Transverse colon (tissue), 4 donors: ENCODE results near the gene VAC14. TPM values are rescaled to one million over a fixed set of nuclear protein-coding genes. Genes with fewer than 3 reads are reported as not detected.

Experiments used
- DNase-seq: peaks from one replicate; pipeline ENCODE4 v3.0.0-alpha.2; 2019
- H3K27ac ChIP-seq, 4 donors: fragments of 200-600 bp; sonication (generic); 2 replicates each; pipeline ENCODE4 v1.5.1; 2016 to 2018; ENCODE audit warnings: inconsistent platforms in 4 of 4
- H3K27me3 ChIP-seq: fragments of 200-600 bp; sonication (generic); 2 replicates; pipeline ENCODE4 v1.5.1; 2017; ENCODE audit warnings: inconsistent platforms
- H3K36me3 ChIP-seq, 4 donors: fragments of 200-600 bp; sonication (generic); 2 replicates each; pipeline ENCODE4 v1.5.1; 2017 to 2019; ENCODE audit warnings: inconsistent platforms in 4 of 4
- H3K4me1 ChIP-seq, 4 donors: fragments of 200-600 bp; sonication (generic); 2 replicates each; pipeline ENCODE4 v1.5.1; 2017 to 2020; ENCODE audit warnings: inconsistent platforms in 4 of 4
- H3K4me3 ChIP-seq, 4 donors: fragments of 200-600 bp; sonication (generic); 1 replicate in 1 of 4; 2 replicates in 3 of 4; pipeline versions ENCODE4 v1.5.1 to v1.6.1; 2017 to 2019; ENCODE audit warnings: inconsistent platforms in 4 of 4
- H3K9me3 ChIP-seq, 2 donors: fragments of 200-600 bp; sonication (generic); 2 replicates each; pipeline ENCODE4 v1.5.1; 2017 to 2019; ENCODE audit warnings: inconsistent platforms in 2 of 2
- CTCF ChIP-seq, 5 experiments: fragments of 200-600 bp in 3 of 5; fragments of 450-650 bp in 2 of 5; sonication (generic) in 3 of 5; IDR thresholded peaks; 1 replicate in 2 of 5; 2 replicates in 3 of 5; pipeline ENCODE4 v1.5.1; 2016 to 2017; ENCODE audit warnings: antibody characterized with exemption in 5 of 5, inconsistent platforms in 3 of 5, mild to moderate bottlenecking in 2 of 5, moderate library complexity in 1 of 5
- EP300 ChIP-seq: sonication (generic); formaldehyde crosslinking; IDR thresholded peaks from one replicate; pipeline ENCODE4 v1.6.1; 2017; ENCODE audit warnings: antibody characterized with exemption, low read depth
- POLR2A ChIP-seq: fragments of 450-650 bp; IDR thresholded peaks from one replicate; pipeline ENCODE4 v1.6.1; 2016; ENCODE audit warnings: antibody characterized with exemption, mild to moderate bottlenecking, moderate library complexity
- POLR2AphosphoS5 ChIP-seq, 3 donors: sonication (generic); formaldehyde crosslinking; IDR thresholded peaks; one replicate each; pipeline ENCODE4 v1.6.1; 2016; ENCODE audit warnings: antibody characterized with exemption in 3 of 3
- WGBS, 2 donors: methylation state at CpG; one replicate each; pipeline ENCODE4 v1.1.5; 2018; ENCODE audit warnings: low coverage in 1 of 2; 5-methylcytosine and 5-hydroxymethylcytosine counted together
- in situ Hi-C, 4 donors: fragments of 200-750 bp; cut with MboI; loops; one replicate each; pipeline versions ENCODE4 v1.15.0 to v1.15.1; 2017; ENCODE audit warnings: low sequenced_read_pairs in 3 of 4, low pct_ligation_motif_present in 1 of 4, low pct_unique_long_range_greater_than_20kb in 1 of 4
- intact Hi-C: fragments of 100-400 bp; cut with DNase I; formaldehyde crosslinking; loops from one replicate; pipeline ENCODE4 v1.15.1; 2023; ENCODE audit warnings: low total_unique reads
- total RNA-seq, 4 donors: library from RNA; depleted of rRNA; stranded (reverse); fragments of >200 nt; gene quantifications; one replicate each; pipeline ENCODE4 v1.1.0, GENCODE V29; 2016

The VAC14 gene
- total RNA-seq, 4 donors from 2014 or later, result 37.2 to 270 (median 64.3) TPM

GRCh38 chr16:70737377-70738082, 63.4 kb downstream of the VAC14 start:
- 55% methylated on average over 21 of the region's 21 CpGs; no CpG with 5 or more reads in 1 of the 2 donors for WGBS, 2 donors
- H3K4me1 ChIP-seq, result peaks cover 19 to 47% (median 23%) of the 10 kb centered on the region in 4 donors
- no peaks in the 10 kb centered on the region for H3K9me3 ChIP-seq
- H3K27ac ChIP-seq, result peak overlapping the region; percentile 86 to 93 (median 87)
- peak; percentile 65 to 71 (median 66) for TF ChIP-seq POLR2AphosphoS5 (IDR thresholded peaks at IDR 0.05)
- peak; percentile 34 for TF ChIP-seq POLR2A
- TF ChIP-seq EP300, result peak; percentile 60
- TF ChIP-seq CTCF (IDR thresholded peaks at IDR 0.05), result no peak
- no peaks in the 10 kb centered on the region for H3K27me3 ChIP-seq
- in situ Hi-C loops (no loop called here), intact Hi-C loops (loop anchor here (1.0 to 5.0 kb wide), 2 partner anchors 35 to 57 kb away; no protein-coding TSS in a partner anchor)
- H3K36me3 ChIP-seq, result no peaks in the 10 kb centered on the region
- DNase-seq, result peak; percentile 77
- H3K4me3 ChIP-seq, result no peak overlapping the region

GRCh38 chr16:70736465-70737376, 64.2 kb downstream of the VAC14 start:
- intact Hi-C loops, result loop anchor here (5.0 kb wide), 1 partner anchor 34 kb away; no protein-coding TSS in a partner anchor
- WGBS, 2 donors, result 57 to 89% methylated on average over 6 to 18 of the region's 18 CpGs
- Histone ChIP-seq H3K36me3 (no peaks in the 10 kb centered on the region), H3K27ac (peak overlapping the region; percentile 86 to 93 (median 87)), H3K9me3 (no peaks in the 10 kb centered on the region), H3K4me1 (peaks cover 19 to 47% (median 23%) of the 10 kb centered on the region in 4 donors), H3K27me3 (no peaks in the 10 kb centered on the region), H3K4me3 (no peak overlapping the region)
- in situ Hi-C loops, result no loop called here
- DNase-seq, result no peak
- TF ChIP-seq CTCF (IDR thresholded peaks at IDR 0.05) (no peak), POLR2AphosphoS5 (IDR thresholded peaks at IDR 0.05) (no peak), POLR2A (no peak), EP300 (no peak)

- intact Hi-C loops, result loop anchor here (5.0 kb wide), 1 partner anchor 33 kb away; no protein-coding TSS in a partner anchor
- Histone ChIP-seq H3K27ac (peak overlapping the region; percentile 86 to 93 (median 87)), H3K27me3 (no peaks in the 10 kb centered on the region), H3K4me1 (peaks cover 19 to 42% (median 23%) of the 10 kb centered on the region in 4 donors), H3K4me3 (no peak overlapping the region), H3K36me3 (peaks cover 0 to 8% (median 0%) of the 10 kb centered on the region in 4 donors), H3K9me3 (no peaks in the 10 kb centered on the region)
- WGBS, 2 donors, result 79% methylated on average over 13 of the region's 13 CpGs; no CpG with 5 or more reads in 1 of the 2 donors
- no peak for DNase-seq
- in situ Hi-C loops, result no loop called here
- TF ChIP-seq CTCF (IDR thresholded peaks at IDR 0.05) (no peak), EP300 (no peak), POLR2A (no peak), POLR2AphosphoS5 (IDR thresholded peaks at IDR 0.05) (peak in 2 of 3 donors; percentile 33 to 39)
Measured at GRCh38 chr16:70735141-70735979, 65.6 kb downstream of the VAC14 start.
